GM12878 (cell line): ENCODE measurements around the gene CCDC6. TPM values are rescaled to one million over a fixed set of nuclear protein-coding genes. Genes with fewer than 3 reads are reported as not detected.

Experiments used
- ATAC-seq: fragments of 200-7000 bp; cut with Tn5 transposase; 3 replicates; pipeline ENCODE4 v1.9.1; 2020; ENCODE audit warnings: mild to moderate bottlenecking, moderate library complexity
- Bru-seq: library from RNA; stranded (reverse); fragments of 400-500 nt; gene quantifications from one replicate; lab custom pipeline; 2021; lab: Mats Ljungman, UMichigan
- BruChase-seq, 2 experiments: library from RNA; stranded (reverse); fragments of 400-500 nt; gene quantifications; one replicate each; lab custom pipeline; 2021; lab: Mats Ljungman, UMichigan
- BruUV-seq: library from RNA; stranded (reverse); fragments of 400-500 nt; replicated peaks from 2 replicates; lab custom pipeline; 2021; lab: Mats Ljungman, UMichigan
- CTCF ChIA-PET: fragments of 300-600 bp; sonication (Branson Sonifier 250); formaldehyde crosslinking; extraction: SDS; loops from one replicate; lab custom pipeline; 2021; ENCODE audit warnings: inconsistent platforms; lab: Yijun Ruan, JAX
- POLR2A ChIA-PET: fragments of 350-600 bp; formaldehyde crosslinking; extraction: SDS; loops from one replicate; lab custom pipeline; 2021; ENCODE audit warnings: inconsistent platforms; lab: Charles Lee
- RAD21 ChIA-PET: fragments of 300-600 bp; sonication (Branson Sonifier 250); formaldehyde crosslinking; loops from one replicate; lab custom pipeline; 2023; ENCODE audit warnings: antibody characterized with exemption; ENCODE audit not compliant: unreplicated experiment; lab: Charles Lee
- SMC1A ChIA-PET: fragments of 300-600 bp; sonication (Branson Sonifier 250); formaldehyde crosslinking; loops from one replicate; lab custom pipeline; 2023; ENCODE audit not compliant: unreplicated experiment, uncharacterized antibody; lab: Charles Lee
- DNase-seq: peaks from one replicate; pipeline ENCODE4 v3.0.0-alpha.2; 2011; ENCODE audit warnings: low read depth, low spot score
- FAIRE-seq: peaks from 3 replicates; lab custom pipeline; 2011; peaks lifted over from hg19 to GRCh38; lab: Jason Lieb, UNC
- H2AFZ ChIP-seq: 2 replicates; pipeline ENCODE4 v1.6.0; 2011; ENCODE audit warnings: low read depth, low read length, control low read depth; ENCODE audit not compliant: control insufficient read depth
- H3K27ac ChIP-seq: 2 replicates; pipeline ENCODE4 v1.5.1; 2011; ENCODE audit warnings: control low read depth; ENCODE audit not compliant: control insufficient read depth, insufficient read depth
- H3K27me3 ChIP-seq, 2 experiments: replicated peaks in 1 of 2; 2 replicates each; pipeline versions ENCODE4 v1.6.0 to v1.6.1; 2011; ENCODE audit warnings: low read length in 1 of 2; ENCODE audit not compliant: control insufficient read depth in 2 of 2, insufficient read depth in 2 of 2
- H3K36me3 ChIP-seq, 2 experiments: 2 replicates each; pipeline ENCODE4 v1.5.1; 2011; ENCODE audit warnings: low read length in 1 of 2; ENCODE audit not compliant: control insufficient read depth in 2 of 2, insufficient read depth in 2 of 2
- H3K4me1 ChIP-seq: 2 replicates; pipeline ENCODE4 v1.6.1; 2011; ENCODE audit warnings: mild to moderate bottlenecking, low read length, moderate library complexity, mixed read lengths; ENCODE audit not compliant: control insufficient read depth, insufficient read depth
- H3K4me2 ChIP-seq: 2 replicates; pipeline ENCODE4 v1.6.0; 2011; ENCODE audit warnings: control low read depth; ENCODE audit not compliant: control insufficient read depth, insufficient read depth
- H3K4me3 ChIP-seq: fragments of 200-600 bp; sonication (generic); 2 replicates; pipeline ENCODE4 v1.5.1; 2016
- H3K79me2 ChIP-seq: 2 replicates; pipeline ENCODE4 v1.6.0; 2011; ENCODE audit warnings: low read length; ENCODE audit not compliant: control insufficient read depth, insufficient read depth
- H3K9ac ChIP-seq: 2 replicates; pipeline ENCODE4 v1.8.0; 2011; ENCODE audit warnings: low read length, control low read depth, mixed read lengths; ENCODE audit not compliant: control insufficient read depth, insufficient read depth
- H3K9me3 ChIP-seq: replicated peaks from 3 replicates; pipeline ENCODE4 v1.5.1; 2011; ENCODE audit warnings: mild to moderate bottlenecking, low read length; ENCODE audit not compliant: control insufficient read depth, insufficient read depth
- H4K20me1 ChIP-seq: 2 replicates; pipeline ENCODE4 v1.6.0; 2011; ENCODE audit not compliant: control insufficient read depth, insufficient read depth
- ETV6 ChIP-seq, 2 experiments: fragments of 450-650 bp in 1 of 2; IDR thresholded peaks in 1 of 2; conservative IDR thresholded peaks in 1 of 2; 2 replicates each; pipeline ENCODE4 v1.6.1; 2014; ENCODE audit warnings: antibody characterized with exemption in 1 of 2, borderline replicate concordance in 1 of 2, low read depth in 1 of 2, mild to moderate bottlenecking in 1 of 2, moderate library complexity in 1 of 2
- HDAC6 ChIP-seq: fragments of 200-600 bp; sonication (generic); IDR thresholded peaks from one replicate; pipeline ENCODE4 v1.8.0; 2017; ENCODE audit warnings: antibody characterized with exemption; ENCODE audit not compliant: unreplicated experiment
- MXI1 ChIP-seq: fragments of 150-350 bp; IDR thresholded peaks from 2 replicates; pipeline ENCODE4 v1.6.1; 2011; ENCODE audit warnings: low read depth, mild to moderate bottlenecking, inconsistent platforms, low read length, improper control_type of control experiment
- STAT3 ChIP-seq: IDR thresholded peaks from 2 replicates; pipeline ENCODE4 v1.6.1; 2011; ENCODE audit warnings: low read depth, low read length, improper control_type of control experiment
- SUZ12 ChIP-seq: fragments of 200-600 bp; sonication (generic); IDR thresholded peaks from one replicate; pipeline ENCODE4 v1.6.1; 2018; ENCODE audit warnings: antibody characterized with exemption, mild to moderate bottlenecking; ENCODE audit not compliant: unreplicated experiment
- ZBTB11 ChIP-seq: fragments of 450-650 bp; formaldehyde crosslinking; IDR thresholded peaks from 2 replicates; pipeline ENCODE4 v1.5.0; 2022; ENCODE audit warnings: mild to moderate bottlenecking, missing genetic modification characterization
- ZZZ3 ChIP-seq: IDR thresholded peaks from 2 replicates; pipeline ENCODE4 v1.6.1; 2011; ENCODE audit warnings: low read depth; ENCODE audit not compliant: control insufficient read depth, insufficient read length
- WGBS: methylation state at CpG from one replicate; pipeline ENCODE4 v1.1.6; 2016; ENCODE audit warnings: low lambda C conversion rate; ENCODE audit not compliant: insufficient replicate concordance, insufficient coverage; ENCODE audit errors: missing lambda C conversion rate; 5-methylcytosine and 5-hydroxymethylcytosine counted together
- in situ Hi-C: fragments of 300-500 bp; cut with MboI; formaldehyde crosslinking; loops from 9 replicates; pipeline ENCODE4 v1.14.3; 2018; ENCODE audit warnings: mixed read lengths
- intact Hi-C: fragments of 100-400 bp; cut with micrococcal nuclease; formaldehyde crosslinking; loops from one replicate; pipeline ENCODE4 v1.14.2; 2022; ENCODE audit not compliant: unreplicated experiment
- long read RNA-seq, 2 experiments: library from polyadenylated mRNA; unstranded; transcript quantifications; one replicate each; pipeline ENCODE4 v2.0.0, GENCODE V29; 2019 to 2020
- polyA minus RNA-seq, 3 experiments: library from RNA; depleted of rRNA, polyadenylated mRNA; stranded (reverse); fragments of >200 nt; gene quantifications; 2 replicates each; pipeline ENCODE4 v1.2.3, GENCODE V29; 2011
- polyA plus RNA-seq, 11 experiments: library from polyadenylated mRNA; depleted of rRNA in 4 of 11; unstranded in 6 of 11; stranded (reverse) in 5 of 11; fragments of >200 nt; fragmentation: Nextera tagmentation in 4 of 11; fragmentation: Illumina TruSeq in 1 of 11; extraction: Ambion mirVana in 4 of 11; extraction: Trizol in 1 of 11; gene quantifications; 1 replicate in 1 of 11; 2 replicates in 10 of 11; pipeline versions ENCODE4 v1.2.1 to v1.2.3, GENCODE V29; 2011 to 2016; ENCODE audit warnings: inconsistent platforms in 2 of 11, missing spikeins in 2 of 11, low read depth in 1 of 11
- total RNA-seq, 4 experiments: library from RNA; depleted of rRNA in 3 of 4; stranded (reverse); fragments of >200 nt in 3 of 4; fragmentation: Illumina TruSeq in 1 of 4; extraction: Trizol in 1 of 4; gene quantifications; 2 replicates each; pipeline versions ENCODE4 v1.2.1 to v1.2.3, GENCODE V29; 2013 to 2021
- TF ChIP-seq, protein P1 (sequence below): fragments of 450-650 bp; IDR thresholded peaks from 2 replicates; pipeline ENCODE4 v1.6.1; 2017; ENCODE audit warnings: mild to moderate bottlenecking, low read depth, inconsistent platforms; ENCODE audit not compliant: poor library complexity, severe bottlenecking
- TF ChIP-seq, protein P2 (sequence below): IDR thresholded peaks from 2 replicates; pipeline ENCODE4 v1.6.1; 2011; ENCODE audit warnings: low read depth, mild to moderate bottlenecking, low read length, moderate library complexity, borderline replicate concordance; ENCODE audit errors: extremely low read depth

The CCDC6 gene
- 43.8 and 44.1 TPM in 2 replicates for total RNA-seq (2013; cell fraction: nucleolus; rRNA removed)
- 22.0 and 26.2 TPM in 2 replicates for total RNA-seq (2014; rRNA removed)
- total RNA-seq (2014; rRNA removed; fragmentation: Illumina TruSeq; extraction: Trizol): 22.7 and 25.2 TPM in 2 replicates
- total RNA-seq (2021): 45.0 and 46.2 TPM in 2 replicates
- 11.0 TPM for polyA plus RNA-seq (2011; ENCODE audit: low read depth)
- 34.8 and 37.0 TPM in 2 replicates for polyA plus RNA-seq (2011; rRNA removed)
- polyA plus RNA-seq (2011; cell fraction: cytosol; rRNA removed): 22.1 and 22.8 TPM in 2 replicates
- polyA plus RNA-seq (2011; cell fraction: nucleus; rRNA removed): 19.7 and 20.8 TPM in 2 replicates
- polyA plus RNA-seq (2012): 15.4 and 15.7 TPM in 2 replicates
- polyA plus RNA-seq (2014; fragmentation: Illumina TruSeq; extraction: Trizol): 34.8 and 40.7 TPM in 2 replicates
- 10 to 100 TPM; 11.8 to 12.3 TPM for polyA plus RNA-seq (2014; fragmentation: Nextera tagmentation; extraction: Ambion mirVana)
- polyA plus RNA-seq (2014; rRNA removed): 19.5 and 23.7 TPM in 2 replicates
- 10 to 100 TPM; 29.7 to 30.5 TPM for polyA plus RNA-seq (2016; fragmentation: Nextera tagmentation; extraction: Ambion mirVana)
- polyA minus RNA-seq (2011; rRNA and poly(A)+ RNA removed): 52.4 and 62.0 TPM in 2 replicates
- polyA minus RNA-seq (2011; cell fraction: cytosol; rRNA and poly(A)+ RNA removed): 22.6 and 30.9 TPM in 2 replicates
- polyA minus RNA-seq (2011; cell fraction: nucleus; rRNA and poly(A)+ RNA removed): 18.3 and 26.8 TPM in 2 replicates
- Bru-seq, nascent RNA: percentile 85 among the genes with signal in this experiment
- percentile 86 among the genes with signal in this experiment for BruChase-seq, experiment 1, labeled RNA remaining after a 6-hour chase
- BruChase-seq, experiment 2, labeled RNA remaining after a 2-hour chase: percentile 82 among the genes with signal in this experiment
- long read RNA-seq, experiment 1, full-length matches to known transcripts: 2 of 10 reads
- long read RNA-seq, experiment 1, partial matches to known transcripts: 1 of 10 reads
- long read RNA-seq, experiment 1, other reads (novel, unspliced or antisense): 7 of 10 reads
- long read RNA-seq, experiment 2, full-length matches to known transcripts: 1 of 46 reads
- long read RNA-seq, experiment 2, partial matches to known transcripts: 4 of 46 reads
- long read RNA-seq, experiment 2, other reads (novel, unspliced or antisense): 41 of 46 reads

DNA sequence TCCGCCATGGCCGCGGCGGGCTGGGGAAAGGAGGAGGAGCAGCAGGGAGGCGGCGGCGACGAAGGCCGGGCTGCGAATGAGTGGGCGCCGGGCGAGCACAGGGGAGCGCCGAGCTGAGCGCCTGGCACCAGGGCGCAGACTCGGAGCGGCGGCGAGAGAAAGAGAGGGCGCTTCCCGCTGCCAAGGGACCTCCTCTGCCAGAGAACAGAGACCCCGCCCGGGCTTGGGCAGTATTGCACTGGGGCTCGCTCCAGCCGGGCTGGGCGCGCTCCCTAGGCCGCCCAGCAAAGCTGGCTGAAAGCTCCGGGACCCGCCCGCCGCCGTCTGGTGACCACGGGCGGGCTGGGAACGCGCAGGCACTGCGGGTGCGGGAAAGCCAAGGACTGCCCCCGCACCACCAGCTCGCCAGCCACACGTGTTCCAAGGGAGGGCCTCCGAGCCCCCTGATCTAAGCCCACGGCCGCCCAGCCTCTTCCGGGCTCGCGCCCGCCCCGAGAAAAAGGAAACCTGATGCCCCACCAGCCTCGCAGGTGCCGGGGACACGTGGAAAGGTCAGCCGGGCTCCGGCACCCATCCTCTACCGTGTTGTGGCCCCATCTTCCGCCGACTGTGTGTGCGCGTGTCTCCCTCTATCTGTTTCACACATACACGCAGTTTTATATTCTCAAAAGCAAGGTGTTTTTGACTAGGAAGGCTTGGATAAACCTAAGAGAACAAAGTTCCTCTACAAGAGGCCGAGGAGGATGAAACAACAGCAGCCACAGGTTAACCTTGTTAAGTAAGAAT is at the start of gene CCDC6:
Gene CCDC6, minus strand, starts transcription at position 140 of the 786 bp plus-strand sequence. Its CDS starts 132 bp downstream, at position 8.
- Histone ChIP-seq H3K4me3 (peak within 1 kb of the TSS; percentile 94), H3K9ac (peak within 1 kb of the TSS; percentile 89), H3K9me3 (no peaks in the 10 kb centered on the region), H3K4me2 (peak within 1 kb of the TSS; percentile 95), H3K27ac (peak within 1 kb of the TSS; percentile 88), H3K4me1 (peaks cover 8% of the 10 kb centered on the region; the same call in 1 of the 2 replicates), H4K20me1 (no peaks in the 10 kb centered on the region), H3K79me2 (peaks cover 49% of the 10 kb centered on the region), H3K36me3 (no peaks in the 10 kb centered on the region; a peak in 1 of 4 replicates), H3K27me3 (no peaks in the 10 kb centered on the region), H2AFZ (peak within 1 kb of the TSS; percentile 87)
- RAD21 ChIA-PET: interaction anchor here (0.6 to 6.1 kb wide), 21 partner anchors 9 to 283 kb away, joined by 3 to 140 read pairs (median 4); no protein-coding TSS in a partner anchor
- in situ Hi-C loops: no loop called here
- SMC1A ChIA-PET: interaction anchor here (0.7 to 10.1 kb wide), 18 partner anchors 14 to 527 kb away, joined by 3 to 143 read pairs (median 5); no protein-coding TSS in a partner anchor
- intact Hi-C loops: loop anchor here (1.0 to 10.0 kb wide), 11 partner anchors 25 to 1642 kb away; partner anchors contain the start of genes CISD1 and IPMK
- DNase-seq (no peak), ATAC-seq (peak; percentile 86), FAIRE-seq (no peak)
- CTCF ChIA-PET: interaction anchor here (0.7 to 5.7 kb wide), 24 partner anchors 13 to 280 kb away, joined by 3 to 181 read pairs (median 4); no protein-coding TSS in a partner anchor
- no TSS peak for BruUV-seq
- 1% methylated on average over 54 of the region's 64 CpGs for WGBS
- POLR2A ChIA-PET: interaction anchor here (0.8 to 3.1 kb wide), 10 partner anchors 17 to 125 kb away, joined by 3 to 13 read pairs (median 4); no protein-coding TSS in a partner anchor
- TF ChIP-seq ZZZ3 (no peak), STAT3 (no peak), HDAC6 (no peak), MXI1 (peak; percentile 97), ZBTB11 (CRISPR knock-in tag) (no peak), SUZ12 (no peak), ETV6 (conservative IDR thresholded peaks at IDR 0.05 in 1 of 2, IDR thresholded peaks at IDR 0.05 in 1 of 2; ENCODE audit: borderline replicate concordance in 1 of 2, low read depth in 1 of 2) (no peak)
- TF ChIP-seq, protein P1, sequence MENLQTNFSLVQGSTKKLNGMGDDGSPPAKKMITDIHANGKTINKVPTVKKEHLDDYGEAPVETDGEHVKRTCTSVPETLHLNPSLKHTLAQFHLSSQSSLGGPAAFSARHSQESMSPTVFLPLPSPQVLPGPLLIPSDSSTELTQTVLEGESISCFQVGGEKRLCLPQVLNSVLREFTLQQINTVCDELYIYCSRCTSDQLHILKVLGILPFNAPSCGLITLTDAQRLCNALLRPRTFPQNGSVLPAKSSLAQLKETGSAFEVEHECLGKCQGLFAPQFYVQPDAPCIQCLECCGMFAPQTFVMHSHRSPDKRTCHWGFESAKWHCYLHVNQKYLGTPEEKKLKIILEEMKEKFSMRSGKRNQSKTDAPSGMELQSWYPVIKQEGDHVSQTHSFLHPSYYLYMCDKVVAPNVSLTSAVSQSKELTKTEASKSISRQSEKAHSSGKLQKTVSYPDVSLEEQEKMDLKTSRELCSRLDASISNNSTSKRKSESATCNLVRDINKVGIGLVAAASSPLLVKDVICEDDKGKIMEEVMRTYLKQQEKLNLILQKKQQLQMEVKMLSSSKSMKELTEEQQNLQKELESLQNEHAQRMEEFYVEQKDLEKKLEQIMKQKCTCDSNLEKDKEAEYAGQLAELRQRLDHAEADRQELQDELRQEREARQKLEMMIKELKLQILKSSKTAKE: no peak
- TF ChIP-seq, protein P2, sequence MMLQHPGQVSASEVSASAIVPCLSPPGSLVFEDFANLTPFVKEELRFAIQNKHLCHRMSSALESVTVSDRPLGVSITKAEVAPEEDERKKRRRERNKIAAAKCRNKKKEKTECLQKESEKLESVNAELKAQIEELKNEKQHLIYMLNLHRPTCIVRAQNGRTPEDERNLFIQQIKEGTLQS: no peak
